HL-60/S4 treated with retinoic acid at 250 ng/mL for 4 days and 3 days (cell line): ENCODE measurements around the gene ABHD10.
"Not testable (repeated sequence)": the region's sequence is repeated elsewhere in the genome, so short reads cannot be mapped to it uniquely, and the experiment has no call there.

Source experiments
- in situ Hi-C: fragments of 300-500 bp; cut with MboI; formaldehyde crosslinking; loops from 2 replicates; pipeline ENCODE4 v1.7.0; 2022; ENCODE audit warnings: low sequenced_read_pairs

Gene ABHD10

GRCh38 chr3:112018712-112019111 is 39.9 kb downstream of the ABHD10 start:
- in situ Hi-C loops: no loop called here

DNA sequence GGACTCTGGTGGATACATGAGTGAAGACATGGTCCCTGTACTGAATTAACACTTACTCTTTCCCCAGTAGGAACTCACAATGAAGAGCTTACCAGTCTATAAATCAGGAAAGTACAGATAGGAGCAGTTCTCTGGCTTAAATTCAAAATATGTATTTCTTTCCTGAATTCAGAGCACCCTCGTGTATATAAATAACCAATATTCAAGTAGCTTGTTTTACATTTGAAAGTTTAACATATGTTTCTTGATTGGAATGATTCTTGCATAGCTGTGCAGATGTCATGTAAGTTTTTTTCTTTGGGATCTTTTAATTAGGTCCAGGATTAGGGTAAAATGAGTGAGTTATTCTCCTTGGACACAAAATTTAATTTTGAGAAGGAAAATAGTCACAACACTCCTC is 40.9 kb downstream of the ABHD10 start:
- in situ Hi-C loops: no loop called here

DNA sequence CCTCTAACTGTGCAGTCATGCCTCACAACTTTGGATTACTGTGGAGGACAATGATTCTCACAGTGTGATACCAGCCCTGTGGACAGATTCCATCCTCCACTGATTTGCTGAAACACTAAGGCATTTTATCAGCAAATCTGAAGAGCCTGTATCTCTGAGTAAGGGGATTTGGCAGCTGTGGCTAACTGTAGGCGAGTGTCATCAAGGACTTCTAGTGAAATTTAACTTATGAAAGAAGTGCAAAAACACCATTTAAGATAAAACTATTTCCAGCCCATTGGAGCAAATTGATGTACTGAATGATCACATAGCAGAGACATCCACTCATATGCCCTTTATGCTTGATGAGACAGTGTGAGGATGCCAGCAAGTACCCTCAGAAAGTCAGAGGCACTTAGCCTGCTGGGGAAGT is 41.9 kb downstream of the ABHD10 start:
- in situ Hi-C loops: no loop called here

- in situ Hi-C loops: no loop called here
These were observed 48.3 kb downstream of the ABHD10 start for GRCh38 chr3:112027142-112027541.

- in situ Hi-C loops: no loop called here
These were observed 49.0 kb downstream of the ABHD10 start for GRCh38 chr3:112027826-112028225.

DNA sequence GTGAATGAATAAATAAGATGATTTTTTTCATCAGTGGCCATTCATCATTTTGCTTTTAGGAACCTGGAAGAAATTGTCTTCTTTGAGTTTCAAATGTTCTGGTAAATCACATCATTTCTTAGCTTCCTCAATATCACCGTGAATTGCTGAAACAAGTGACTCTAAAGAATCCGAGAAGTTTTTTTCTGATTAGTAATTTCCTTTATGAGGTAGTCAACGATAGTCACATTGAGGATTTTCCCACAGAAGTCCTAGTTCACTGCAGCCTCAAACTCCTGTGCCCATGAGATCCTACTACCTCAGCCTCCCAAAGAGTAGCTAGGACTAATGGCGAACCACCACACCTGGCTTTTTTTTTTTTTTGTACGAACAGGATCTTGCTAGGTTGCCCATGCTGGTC is 52.1 kb downstream of the ABHD10 start:
- in situ Hi-C loops: no loop called here

- in situ Hi-C loops: no loop called here
These were observed 53.4 kb downstream of the ABHD10 start for GRCh38 chr3:112032098-112032731.

GRCh38 chr3:112034436-112034835 is 55.6 kb downstream of the ABHD10 start, which contains the start of gene TMPRSS7:
Gene TMPRSS7 (plus strand): TSS chr3:112034736. CDS start chr3:112034846, 110 bp downstream.
- in situ Hi-C loops: no loop called here

- in situ Hi-C loops: no loop called here
These were observed 56.4 kb downstream of the ABHD10 start for GRCh38 chr3:112035241-112035640.

DNA sequence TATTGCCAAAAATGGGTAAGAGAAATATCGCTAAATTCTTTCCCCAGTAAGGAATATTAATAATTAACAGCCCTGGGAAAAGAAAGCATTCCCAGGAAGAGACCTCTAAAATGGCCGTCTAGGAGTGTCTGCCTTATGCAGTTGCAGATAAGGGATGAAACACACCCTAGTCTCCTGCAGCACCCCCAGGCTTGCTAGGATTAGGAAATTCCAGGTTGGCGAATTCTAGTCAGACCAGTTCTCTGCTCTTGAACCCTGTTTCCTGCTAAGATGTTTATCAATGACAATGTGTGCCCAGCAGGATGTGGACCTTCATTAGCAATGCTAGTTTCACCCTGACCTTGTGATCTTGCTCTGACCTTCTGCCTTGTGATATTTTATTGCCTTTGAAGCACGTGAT is 58.4 kb downstream of the ABHD10 start:
- in situ Hi-C loops: not testable (repeated sequence)

DNA sequence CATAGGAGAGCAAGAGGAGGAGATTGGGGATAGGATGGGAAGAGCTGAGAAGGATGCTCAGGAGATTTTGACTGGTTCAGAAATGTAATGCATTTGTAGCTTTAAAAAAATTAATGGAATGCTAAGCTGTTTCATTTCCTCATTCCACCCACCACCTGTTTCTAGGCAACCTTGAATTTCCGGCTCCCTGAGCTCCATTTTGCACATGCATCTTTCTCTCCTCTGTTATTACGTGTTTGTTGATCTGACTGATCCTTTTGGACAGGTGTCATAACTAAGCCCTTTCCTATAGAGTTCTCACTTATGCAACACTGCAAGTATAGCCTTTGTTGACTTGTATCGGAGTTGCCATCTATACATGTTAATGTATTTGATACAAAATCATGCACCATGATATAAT is 60.0 kb downstream of the ABHD10 start:
- in situ Hi-C loops: no loop called here

GRCh38 chr3:112041321-112041720 is 62.5 kb downstream of the ABHD10 start:
- in situ Hi-C loops: no loop called here

- in situ Hi-C loops: no loop called here
These were observed 64.0 kb downstream of the ABHD10 start for GRCh38 chr3:112042842-112043280.
